Fibroblast of skin of right quadriceps (primary cell): ENCODE measurements around the gene ADAMTS14.

Source experiments
- DNase-seq: peaks from one replicate; pipeline ENCODE4 v3.0.0-alpha.2; 2013

ADAMTS14 gene

GRCh38 chr10:70677620-70678249, 5.4 kb downstream of the ADAMTS14 start:
- no peak for DNase-seq

GRCh38 chr10:70678250-70678635, 5.9 kb downstream of the ADAMTS14 start:
- DNase-seq = no peak

GRCh38 chr10:70678757-70679489, 6.6 kb downstream of the ADAMTS14 start:
- DNase-seq = no peak

- DNase-seq = peak; percentile 91
These were observed 7.2 kb downstream of the ADAMTS14 start for GRCh38 chr10:70679498-70679897.

- no peak for DNase-seq
These were observed 8.8 kb downstream of the ADAMTS14 start for GRCh38 chr10:70680899-70681730.

- no peak for DNase-seq
These were observed 9.4 kb downstream of the ADAMTS14 start for GRCh38 chr10:70681731-70682005.

- DNase-seq = no peak
These were observed 10.8 kb downstream of the ADAMTS14 start for GRCh38 chr10:70682920-70683600.

- DNase-seq = no peak
These were observed 11.3 kb downstream of the ADAMTS14 start for GRCh38 chr10:70683601-70683934.

- DNase-seq = no peak
These were observed 11.6 kb downstream of the ADAMTS14 start for GRCh38 chr10:70683940-70684339.

GRCh38 chr10:70684374-70684773, 12.1 kb downstream of the ADAMTS14 start:
- no peak for DNase-seq

GRCh38 chr10:70684839-70685454, 12.6 kb downstream of the ADAMTS14 start:
- no peak for DNase-seq

- DNase-seq = no peak
These were observed 13.2 kb downstream of the ADAMTS14 start for GRCh38 chr10:70685455-70685911.

- DNase-seq = no peak
These were observed 16.5 kb downstream of the ADAMTS14 start for GRCh38 chr10:70688828-70689227.

- peak; percentile 24 for DNase-seq
These were observed 17.4 kb downstream of the ADAMTS14 start for GRCh38 chr10:70689661-70690060.

- no peak for DNase-seq
These were observed 18.3 kb downstream of the ADAMTS14 start for GRCh38 chr10:70690589-70690988.

GRCh38 chr10:70691611-70692010, 19.3 kb downstream of the ADAMTS14 start:
- DNase-seq = no peak

GRCh38 chr10:70692043-70692603, 19.8 kb downstream of the ADAMTS14 start:
- DNase-seq = no peak

- DNase-seq = peak; percentile 97
These were observed 21.5 kb downstream of the ADAMTS14 start for GRCh38 chr10:70693619-70694335.

GRCh38 chr10:70694418-70695141, 22.3 kb downstream of the ADAMTS14 start:
- DNase-seq = peak; percentile 87

GRCh38 chr10:70695241-70696030, 23.1 kb downstream of the ADAMTS14 start:
- peak; percentile 34 for DNase-seq
